Neural progenitor cell (in vitro differentiated cells): ENCODE data around the gene DUT. TPM values are rescaled to one million over a fixed set of nuclear protein-coding genes. Genes with fewer than 3 reads are reported as not detected.

Experiments
- DNase-seq: peaks from one replicate; pipeline ENCODE4 v3.0.0-alpha.2; 2016; ENCODE audit warnings: low spot score
- H2AFZ ChIP-seq: fragments of 200-600 bp; sonication (generic); replicated peaks from 2 replicates; pipeline ENCODE4 v1.6.1; 2016; ENCODE audit warnings: antibody characterized with exemption
- H3F3A ChIP-seq: fragments of 200-600 bp; sonication (generic); 2 replicates; pipeline ENCODE4 v1.6.1; 2016; ENCODE audit warnings: antibody characterized with exemption, low read depth
- H3K27ac ChIP-seq: fragments of 200-600 bp; sonication (generic); 2 replicates; pipeline ENCODE4 v1.5.1; 2016; ENCODE audit warnings: mild to moderate bottlenecking
- H3K27me3 ChIP-seq: fragments of 200-600 bp; sonication (generic); 2 replicates; pipeline ENCODE4 v1.6.1; 2016; ENCODE audit warnings: mild to moderate bottlenecking, moderate library complexity
- H3K36me3 ChIP-seq: fragments of 200-600 bp; sonication (generic); 2 replicates; pipeline ENCODE4 v1.5.1; 2016
- H3K4me1 ChIP-seq: fragments of 200-600 bp; sonication (generic); 2 replicates; pipeline ENCODE4 v1.6.1; 2016; ENCODE audit warnings: mixed run types
- H3K4me2 ChIP-seq: fragments of 200-600 bp; sonication (generic); 2 replicates; pipeline ENCODE4 v1.6.1; 2016
- H3K4me3 ChIP-seq: fragments of 200-600 bp; sonication (generic); 2 replicates; pipeline ENCODE4 v1.5.1; 2016
- H3K79me2 ChIP-seq: fragments of 200-600 bp; sonication (generic); 2 replicates; pipeline ENCODE4 v1.6.1; 2016; ENCODE audit warnings: low read depth
- H3K9ac ChIP-seq: fragments of 200-600 bp; sonication (generic); 2 replicates; pipeline ENCODE4 v1.6.1; 2016
- H3K9me3 ChIP-seq: fragments of 200-600 bp; sonication (generic); 2 replicates; pipeline ENCODE4 v1.5.1; 2016; ENCODE audit warnings: low read depth
- H4K20me1 ChIP-seq: fragments of 200-600 bp; sonication (generic); 2 replicates; pipeline ENCODE4 v1.6.1; 2016; ENCODE audit warnings: low read depth
- H3K27ac Mint-ChIP-seq: 3 replicates; pipeline ENCODE4 v1.8.0; 2021; ENCODE audit warnings: mixed read lengths
- H3K27me3 Mint-ChIP-seq: 2 replicates; pipeline ENCODE4 v1.8.0; 2022; ENCODE audit warnings: low read depth, mild to moderate bottlenecking, inconsistent platforms, moderate library complexity, mixed read lengths; ENCODE audit not compliant: insufficient read depth
- H3K36me3 Mint-ChIP-seq: 3 replicates; pipeline ENCODE4 v1.8.0; 2021; ENCODE audit warnings: mixed read lengths
- H3K4me1 Mint-ChIP-seq: 3 replicates; pipeline ENCODE4 v1.8.0; 2021; ENCODE audit warnings: mixed read lengths
- H3K4me3 Mint-ChIP-seq: 3 replicates; pipeline ENCODE4 v1.8.0; 2021; ENCODE audit warnings: mild to moderate bottlenecking, moderate library complexity, mixed read lengths
- H3K9me3 Mint-ChIP-seq: 3 replicates; pipeline ENCODE4 v1.8.0; 2020; ENCODE audit warnings: mixed read lengths
- EZH2 ChIP-seq: fragments of 200-600 bp; sonication (generic); IDR thresholded peaks from 2 replicates; pipeline ENCODE4 v1.6.1; 2017; ENCODE audit warnings: antibody characterized with exemption, mild to moderate bottlenecking, moderate library complexity
- EZH2phosphoT487 ChIP-seq: fragments of 200-600 bp; sonication (generic); IDR thresholded peaks from 2 replicates; pipeline ENCODE4 v1.6.1; 2017; ENCODE audit warnings: antibody characterized with exemption
- total RNA-seq: library from RNA; depleted of rRNA; stranded (reverse); fragments of >200 nt; gene quantifications from 2 replicates; pipeline ENCODE4 v1.2.3, GENCODE V29; 2015; ENCODE audit warnings: low replicate concordance
- TF ChIP-seq, protein P1 (sequence below): fragments of 200-600 bp; sonication (generic); IDR thresholded peaks from 2 replicates; pipeline ENCODE4 v1.5.1; 2017; ENCODE audit warnings: antibody characterized with exemption, mild to moderate bottlenecking

DUT gene
- total RNA-seq, 1 donor from 2014 or later = 51.6 TPM

DNA sequence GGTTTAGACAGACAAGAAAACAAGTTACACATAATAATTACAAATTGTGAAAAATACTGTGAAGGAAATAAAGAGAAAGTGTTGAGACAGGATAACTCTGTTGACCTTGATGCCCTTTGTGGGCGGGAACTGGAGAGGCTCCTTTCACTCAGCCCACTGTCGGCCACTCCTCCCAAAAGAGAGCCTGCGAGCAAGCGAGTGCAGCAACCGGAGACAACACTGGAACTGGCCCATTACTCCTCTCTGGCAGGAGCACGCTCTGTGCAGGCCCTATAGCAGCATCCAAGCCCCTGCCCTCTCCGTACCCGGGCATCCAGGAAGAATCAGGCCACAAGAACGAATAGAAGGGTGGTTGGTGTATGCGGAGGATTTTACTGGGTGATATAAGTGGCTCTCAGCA, 16.2 kb upstream of the DUT start:
- H3K4me3 Mint-ChIP-seq = no peak overlapping the region
- peaks cover 37% of the 10 kb centered on the region for H3K4me1 Mint-ChIP-seq
- Histone ChIP-seq H3K27me3 (no peaks in the 10 kb centered on the region), H3K4me2 (no peak overlapping the region), H4K20me1 (peaks cover 4% of the 10 kb centered on the region), H3K36me3 (no peaks in the 10 kb centered on the region), H3F3A (peaks cover 22% of the 10 kb centered on the region), H3K4me1 (peaks cover 31% of the 10 kb centered on the region), H3K9me3 (no peaks in the 10 kb centered on the region), H3K27ac (no peak overlapping the region), H3K79me2 (no peaks in the 10 kb centered on the region), H3K4me3 (no peak overlapping the region), H3K9ac (no peak overlapping the region), H2AFZ (peak overlapping the region; percentile 63)
- H3K27me3 Mint-ChIP-seq = peaks cover 3% of the 10 kb centered on the region
- H3K36me3 Mint-ChIP-seq = peaks cover 5% of the 10 kb centered on the region
- TF ChIP-seq EZH2 = no peak
- peaks cover 5% of the 10 kb centered on the region for H3K9me3 Mint-ChIP-seq
- no peak for DNase-seq
- H3K27ac Mint-ChIP-seq = peak overlapping the region; percentile 14

- DNase-seq = no peak
- Histone ChIP-seq H3K9ac (no peak overlapping the region), H3K4me3 (no peak overlapping the region), H3K27ac (no peak overlapping the region), H3K36me3 (no peaks in the 10 kb centered on the region), H2AFZ (no peak overlapping the region), H3K4me2 (no peak overlapping the region), H3K79me2 (no peaks in the 10 kb centered on the region), H4K20me1 (peaks cover 4% of the 10 kb centered on the region), H3F3A (peaks cover 22% of the 10 kb centered on the region), H3K4me1 (peaks cover 32% of the 10 kb centered on the region), H3K27me3 (no peaks in the 10 kb centered on the region), H3K9me3 (no peaks in the 10 kb centered on the region)
- Mint-ChIP-seq H3K27ac (peak overlapping the region; percentile 28), H3K36me3 (peaks cover 7% of the 10 kb centered on the region), H3K4me1 (peaks cover 35% of the 10 kb centered on the region), H3K9me3 (peaks cover 5% of the 10 kb centered on the region), H3K4me3 (no peak overlapping the region), H3K27me3 (peaks cover 5% of the 10 kb centered on the region)
- TF ChIP-seq EZH2phosphoT487 (no peak), EZH2 (no peak)
- TF ChIP-seq, protein P1, sequence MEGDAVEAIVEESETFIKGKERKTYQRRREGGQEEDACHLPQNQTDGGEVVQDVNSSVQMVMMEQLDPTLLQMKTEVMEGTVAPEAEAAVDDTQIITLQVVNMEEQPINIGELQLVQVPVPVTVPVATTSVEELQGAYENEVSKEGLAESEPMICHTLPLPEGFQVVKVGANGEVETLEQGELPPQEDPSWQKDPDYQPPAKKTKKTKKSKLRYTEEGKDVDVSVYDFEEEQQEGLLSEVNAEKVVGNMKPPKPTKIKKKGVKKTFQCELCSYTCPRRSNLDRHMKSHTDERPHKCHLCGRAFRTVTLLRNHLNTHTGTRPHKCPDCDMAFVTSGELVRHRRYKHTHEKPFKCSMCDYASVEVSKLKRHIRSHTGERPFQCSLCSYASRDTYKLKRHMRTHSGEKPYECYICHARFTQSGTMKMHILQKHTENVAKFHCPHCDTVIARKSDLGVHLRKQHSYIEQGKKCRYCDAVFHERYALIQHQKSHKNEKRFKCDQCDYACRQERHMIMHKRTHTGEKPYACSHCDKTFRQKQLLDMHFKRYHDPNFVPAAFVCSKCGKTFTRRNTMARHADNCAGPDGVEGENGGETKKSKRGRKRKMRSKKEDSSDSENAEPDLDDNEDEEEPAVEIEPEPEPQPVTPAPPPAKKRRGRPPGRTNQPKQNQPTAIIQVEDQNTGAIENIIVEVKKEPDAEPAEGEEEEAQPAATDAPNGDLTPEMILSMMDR = no peak
Observed at GRCh38 chr15:48317221-48317620, 14.0 kb upstream of the DUT start.

- Histone ChIP-seq H2AFZ (no peak overlapping the region), H3K27ac (no peak overlapping the region), H4K20me1 (peaks cover 4% of the 10 kb centered on the region), H3K36me3 (no peaks in the 10 kb centered on the region), H3K79me2 (no peaks in the 10 kb centered on the region), H3F3A (peaks cover 22% of the 10 kb centered on the region), H3K4me1 (peaks cover 32% of the 10 kb centered on the region), H3K4me3 (no peak overlapping the region), H3K27me3 (no peaks in the 10 kb centered on the region), H3K9ac (no peak overlapping the region), H3K4me2 (peak overlapping the region; percentile 32), H3K9me3 (no peaks in the 10 kb centered on the region)
- DNase-seq = peak; percentile 76
- no peak overlapping the region for H3K27ac Mint-ChIP-seq
- TF ChIP-seq, protein P1 = no peak
- TF ChIP-seq EZH2phosphoT487 (peak; percentile 48), EZH2 (no peak)
- peaks cover 7% of the 10 kb centered on the region for H3K36me3 Mint-ChIP-seq
- H3K27me3 Mint-ChIP-seq = peaks cover 5% of the 10 kb centered on the region
- H3K4me3 Mint-ChIP-seq = no peak overlapping the region
- H3K4me1 Mint-ChIP-seq = peaks cover 34% of the 10 kb centered on the region
- peaks cover 5% of the 10 kb centered on the region for H3K9me3 Mint-ChIP-seq
Observed at GRCh38 chr15:48318131-48318530, 13.1 kb upstream of the DUT start.

- DNase-seq = no peak
- H3K27ac ChIP-seq = no peak overlapping the region
- H3K36me3 ChIP-seq = no peaks in the 10 kb centered on the region
- H2AFZ ChIP-seq = no peak overlapping the region
- no peaks in the 10 kb centered on the region for H3K9me3 ChIP-seq
- no peak overlapping the region for H3K4me3 ChIP-seq
- peaks cover 16% of the 10 kb centered on the region for H3K4me1 ChIP-seq
- Mint-ChIP-seq H3K9me3 (no peaks in the 10 kb centered on the region), H3K4me1 (peaks cover 17% of the 10 kb centered on the region), H3K27me3 (peaks cover 2% of the 10 kb centered on the region), H3K27ac (no peak overlapping the region), H3K36me3 (peaks cover 6% of the 10 kb centered on the region), H3K4me3 (no peak overlapping the region)
- no peaks in the 10 kb centered on the region for H3K27me3 ChIP-seq
- H3K9ac ChIP-seq = no peak overlapping the region
- no peak overlapping the region for H3K4me2 ChIP-seq
- H4K20me1 ChIP-seq = no peaks in the 10 kb centered on the region
- no peaks in the 10 kb centered on the region for H3K79me2 ChIP-seq
- TF ChIP-seq, protein P1 = no peak
- TF ChIP-seq EZH2phosphoT487 (no peak), EZH2 (no peak)
- peaks cover 9% of the 10 kb centered on the region for H3F3A ChIP-seq
Observed at GRCh38 chr15:48323294-48323693, 7.9 kb upstream of the DUT start.
